Activated B cell treated with CpG ODN at 0.5 μM for 24 hours (primary cell): ENCODE results near the gene DBNDD1. TPM values are rescaled to one million over a fixed set of nuclear protein-coding genes. Genes with fewer than 3 reads are reported as not detected.
"Not testable (repeated sequence)": the region's sequence is repeated elsewhere in the genome, so short reads cannot be mapped to it uniquely, and the experiment has no call there.

ENCODE experiments used
- ATAC-seq: fragments of 200-7000 bp; cut with Tn5 transposase; one replicate; pipeline ENCODE4 v1.10.0; 2021; ENCODE audit warnings: low read depth, mild to moderate bottlenecking, moderate library complexity
- CTCF ChIA-PET: fragments of 350-600 bp; sonication (Branson Sonifier 250); formaldehyde crosslinking; loops from one replicate; lab custom pipeline; 2021; ENCODE audit warnings: antibody characterized with exemption; lab: Charles Lee
- POLR2A ChIA-PET: fragments of 350-600 bp; sonication (Branson Sonifier 250); formaldehyde crosslinking; loops from one replicate; lab custom pipeline; 2021; ENCODE audit warnings: antibody characterized with exemption; lab: Charles Lee
- DNase-seq: peaks from one replicate; pipeline ENCODE4 v3.0.0; 2022
- H3K27ac Mint-ChIP-seq: one replicate; pipeline ENCODE4 v1.8.0; 2020; ENCODE audit warnings: mixed read lengths
- H3K27me3 Mint-ChIP-seq: one replicate; pipeline ENCODE4 v1.8.0; 2021; ENCODE audit warnings: mixed read lengths
- H3K36me3 Mint-ChIP-seq: one replicate; pipeline ENCODE4 v1.8.0; 2021; ENCODE audit warnings: low read depth, mixed read lengths
- H3K4me1 Mint-ChIP-seq: one replicate; pipeline ENCODE4 v1.8.0; 2021; ENCODE audit warnings: mixed read lengths
- H3K4me3 Mint-ChIP-seq: one replicate; pipeline ENCODE4 v1.8.0; 2020; ENCODE audit warnings: mild to moderate bottlenecking, mixed read lengths
- H3K9me3 Mint-ChIP-seq: one replicate; pipeline ENCODE4 v1.8.0; 2020; ENCODE audit warnings: mixed read lengths
- intact Hi-C: fragments of 100-400 bp; cut with micrococcal nuclease; formaldehyde crosslinking; loops from one replicate; pipeline ENCODE4 v1.15.1; 2024
- total RNA-seq: library from RNA; stranded (reverse); gene quantifications from 2 replicates; pipeline ENCODE4 v1.2.3, GENCODE V29; 2022
- TF ChIP-seq, protein P1 (sequence below): fragments of 200-600 bp; IDR thresholded peaks from one replicate; pipeline ENCODE4 v1.8.0; 2022; ENCODE audit warnings: antibody characterized with exemption, mild to moderate bottlenecking

DBNDD1 gene, protein sequence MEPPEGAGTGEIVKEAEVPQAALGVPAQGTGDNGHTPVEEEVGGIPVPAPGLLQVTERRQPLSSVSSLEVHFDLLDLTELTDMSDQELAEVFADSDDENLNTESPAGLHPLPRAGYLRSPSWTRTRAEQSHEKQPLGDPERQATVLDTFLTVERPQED
- 0.32 and 0.47 TPM in 2 replicates for total RNA-seq

DNA sequence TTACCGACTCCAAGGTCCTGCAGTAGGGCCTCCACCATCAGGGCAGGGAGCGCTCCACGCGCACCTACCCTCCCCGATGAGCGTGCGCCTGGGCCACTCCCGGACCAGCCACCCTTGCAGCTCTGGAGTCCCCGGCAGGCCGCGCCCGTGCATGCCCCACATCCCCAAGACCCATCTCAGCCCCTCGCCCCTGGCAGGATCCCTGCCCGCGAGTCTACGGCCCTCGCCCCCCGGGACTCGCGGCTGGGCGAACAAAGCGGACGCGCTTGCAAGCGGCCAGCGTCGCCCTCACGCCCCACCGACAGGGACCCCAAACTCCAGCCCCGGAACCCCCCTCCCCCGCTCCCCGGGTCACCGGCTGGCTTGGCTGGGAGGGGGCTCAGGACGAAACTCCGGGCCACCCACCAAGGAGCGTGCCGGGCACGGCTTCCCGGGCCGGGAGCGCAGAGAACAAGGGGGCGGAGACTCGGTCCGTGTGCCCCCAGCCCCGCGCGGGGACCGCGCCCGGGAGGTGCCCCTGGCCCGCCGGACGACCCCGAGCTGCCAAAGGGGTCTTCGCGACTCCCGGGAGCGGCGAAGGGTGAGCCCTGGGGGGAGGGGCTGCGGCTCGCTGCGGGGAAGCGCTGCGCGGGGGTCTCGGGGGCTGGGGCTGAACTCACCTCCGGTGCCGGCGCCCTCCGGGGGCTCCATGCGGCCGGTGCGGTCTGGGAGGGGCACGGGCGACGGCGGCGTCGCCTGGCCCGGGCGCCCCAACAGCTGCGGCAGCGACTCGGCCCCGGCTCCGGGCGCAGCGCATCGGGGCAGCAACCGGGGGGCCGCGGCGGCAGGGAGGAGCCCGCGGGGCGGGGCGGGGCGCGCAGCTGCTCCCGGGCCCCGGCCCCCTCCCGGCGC lies at the start of gene DBNDD1:
DBNDD1 (minus strand) TSS at position 805 of the 891 bp plus-strand sequence; CDS start at position 690, 115 bp downstream.
- peaks cover 39% of the 10 kb centered on the region for H3K4me1 Mint-ChIP-seq
- DNase-seq (no peak), ATAC-seq (no peak)
- no peaks in the 10 kb centered on the region for H3K9me3 Mint-ChIP-seq
- ChIA-PET CTCF (no interaction called here), POLR2A (interaction anchor here (0.6 to 1.1 kb wide), 5 partner anchors 10 to 153 kb away, joined by 3 to 15 read pairs (median 4); no protein-coding TSS in a partner anchor)
- H3K4me3 Mint-ChIP-seq = peak within 1 kb of the TSS; percentile 79
- peaks cover 13% of the 10 kb centered on the region for H3K27me3 Mint-ChIP-seq
- H3K27ac Mint-ChIP-seq = no peak within 1 kb of the TSS
- TF ChIP-seq, protein P1, sequence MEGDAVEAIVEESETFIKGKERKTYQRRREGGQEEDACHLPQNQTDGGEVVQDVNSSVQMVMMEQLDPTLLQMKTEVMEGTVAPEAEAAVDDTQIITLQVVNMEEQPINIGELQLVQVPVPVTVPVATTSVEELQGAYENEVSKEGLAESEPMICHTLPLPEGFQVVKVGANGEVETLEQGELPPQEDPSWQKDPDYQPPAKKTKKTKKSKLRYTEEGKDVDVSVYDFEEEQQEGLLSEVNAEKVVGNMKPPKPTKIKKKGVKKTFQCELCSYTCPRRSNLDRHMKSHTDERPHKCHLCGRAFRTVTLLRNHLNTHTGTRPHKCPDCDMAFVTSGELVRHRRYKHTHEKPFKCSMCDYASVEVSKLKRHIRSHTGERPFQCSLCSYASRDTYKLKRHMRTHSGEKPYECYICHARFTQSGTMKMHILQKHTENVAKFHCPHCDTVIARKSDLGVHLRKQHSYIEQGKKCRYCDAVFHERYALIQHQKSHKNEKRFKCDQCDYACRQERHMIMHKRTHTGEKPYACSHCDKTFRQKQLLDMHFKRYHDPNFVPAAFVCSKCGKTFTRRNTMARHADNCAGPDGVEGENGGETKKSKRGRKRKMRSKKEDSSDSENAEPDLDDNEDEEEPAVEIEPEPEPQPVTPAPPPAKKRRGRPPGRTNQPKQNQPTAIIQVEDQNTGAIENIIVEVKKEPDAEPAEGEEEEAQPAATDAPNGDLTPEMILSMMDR = no peak
- peaks cover 7% of the 10 kb centered on the region for H3K36me3 Mint-ChIP-seq
- intact Hi-C loops = loop anchor here (2.0 kb wide), 1 partner anchor 100 kb away; the partner anchor contains the start of gene MC1R

DNA sequence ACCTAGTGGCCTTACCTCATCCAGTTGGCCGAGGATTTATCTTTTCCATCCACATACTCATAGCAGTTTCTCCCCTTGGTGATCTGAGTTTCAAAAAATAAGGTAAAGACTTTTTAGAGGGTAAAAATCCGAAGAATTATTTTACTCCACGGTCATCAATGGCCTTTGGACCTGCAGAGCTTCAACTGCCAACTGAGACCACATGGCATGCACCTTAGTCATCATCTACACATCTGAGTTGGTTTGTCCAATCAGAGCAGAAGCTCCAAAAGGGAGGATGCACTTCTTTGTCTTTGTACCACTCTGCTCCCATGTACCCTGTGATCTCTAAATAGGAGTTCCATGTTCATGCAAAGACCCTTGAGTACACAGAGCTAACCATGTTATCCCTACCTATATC lies 42.2 kb upstream of the DBNDD1 start:
- no peak overlapping the region for H3K27ac Mint-ChIP-seq
- ChIA-PET POLR2A (no interaction called here), CTCF (no interaction called here)
- no peak for ATAC-seq
- no peaks in the 10 kb centered on the region for H3K9me3 Mint-ChIP-seq
- peaks cover 26% of the 10 kb centered on the region for H3K27me3 Mint-ChIP-seq
- no peaks in the 10 kb centered on the region for H3K36me3 Mint-ChIP-seq
- TF ChIP-seq, protein P1 = no peak
- no peak overlapping the region for H3K4me3 Mint-ChIP-seq
- intact Hi-C loops = no loop called here
- H3K4me1 Mint-ChIP-seq = no peaks in the 10 kb centered on the region
- no peak for DNase-seq

DNA sequence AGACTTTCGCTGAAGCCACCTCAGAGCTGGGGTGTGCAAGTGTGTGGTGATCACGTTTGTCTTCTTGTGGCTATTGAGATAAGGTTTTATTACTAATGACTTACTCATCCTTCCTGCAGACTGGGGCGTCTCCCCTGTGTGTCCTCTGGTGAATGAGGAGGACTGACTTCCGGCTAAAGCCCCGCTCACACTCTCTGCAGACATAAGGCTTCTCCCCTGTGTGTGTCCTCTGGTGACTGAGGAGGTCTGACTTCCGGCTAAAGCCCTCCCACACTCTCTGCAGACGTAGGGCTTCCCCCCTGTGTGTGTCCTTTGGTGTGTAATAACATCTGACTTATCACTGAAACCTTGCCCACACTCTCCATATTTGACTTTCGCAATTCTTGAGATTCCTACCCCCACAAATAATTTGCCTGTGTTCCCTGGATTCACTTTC lies 38.5 kb upstream of the DBNDD1 start:
- no peak overlapping the region for H3K4me3 Mint-ChIP-seq
- intact Hi-C loops = no loop called here
- ATAC-seq = no peak
- H3K9me3 Mint-ChIP-seq = peaks cover 20% of the 10 kb centered on the region
- H3K27ac Mint-ChIP-seq = no peak overlapping the region
- ChIA-PET CTCF (no interaction called here), POLR2A (no interaction called here)
- no peaks in the 10 kb centered on the region for H3K4me1 Mint-ChIP-seq
- TF ChIP-seq, protein P1 = no peak
- DNase-seq = no peak
- H3K36me3 Mint-ChIP-seq = peaks cover 5% of the 10 kb centered on the region
- H3K27me3 Mint-ChIP-seq = peaks cover 20% of the 10 kb centered on the region

DNA sequence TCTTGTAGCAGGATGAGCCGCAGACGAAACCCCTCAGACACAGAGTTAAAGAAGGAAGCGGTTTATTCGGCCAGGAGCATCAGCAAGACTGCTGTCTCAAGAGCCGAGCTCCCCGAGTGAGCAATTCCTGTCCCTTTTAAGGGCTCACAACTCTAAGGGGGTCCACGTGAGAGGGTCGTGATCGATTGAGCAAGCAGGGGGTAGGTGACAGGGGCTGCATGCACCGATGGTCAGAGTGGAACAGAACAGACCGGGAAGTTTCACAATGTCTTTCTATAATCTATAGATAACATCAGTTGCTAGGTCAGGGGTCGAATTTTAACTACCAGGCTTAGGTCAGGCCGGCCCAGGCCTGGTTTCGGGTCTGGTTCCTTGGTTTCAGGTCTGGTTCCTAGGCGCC lies 37.3 kb upstream of the DBNDD1 start:
- Mint-ChIP-seq H3K27me3 (peaks cover 11% of the 10 kb centered on the region), H3K9me3 (peaks cover 20% of the 10 kb centered on the region)
- H3K4me1 Mint-ChIP-seq, H3K36me3 Mint-ChIP-seq, H3K27ac Mint-ChIP-seq, POLR2A ChIA-PET, ATAC-seq, intact Hi-C loops, CTCF ChIA-PET, H3K4me3 Mint-ChIP-seq, DNase-seq: not testable (repeated sequence)

GRCh38 chr16:90055371-90055770 lies 36.1 kb upstream of the DBNDD1 start:
- ChIA-PET CTCF (no interaction called here), POLR2A (no interaction called here)
- H3K9me3 Mint-ChIP-seq = peaks cover 20% of the 10 kb centered on the region
- DNase-seq (no peak), ATAC-seq (no peak)
- TF ChIP-seq, protein P1 = no peak
- H3K27ac Mint-ChIP-seq = no peak overlapping the region
- H3K4me1 Mint-ChIP-seq = no peaks in the 10 kb centered on the region
- peaks cover 11% of the 10 kb centered on the region for H3K27me3 Mint-ChIP-seq
- H3K4me3 Mint-ChIP-seq = no peak overlapping the region
- intact Hi-C loops = no loop called here
- H3K36me3 Mint-ChIP-seq = peaks cover 5% of the 10 kb centered on the region
